Right cardiac atrium (tissue), 5 donors: ENCODE measurements around the gene GPR148. TPM values are rescaled to one million over a fixed set of nuclear protein-coding genes. Genes with fewer than 3 reads are reported as not detected.

Experiments used
- polyA plus RNA-seq: library from polyadenylated mRNA; stranded (reverse); fragments of 200-250 nt; gene quantifications from one replicate; pipeline ENCODE4 v1.2.3, GENCODE V29; 2013
- total RNA-seq, 4 donors: library from RNA; stranded (reverse); fragmentation: NEBNext Ultra II Directional; extraction: Animal tissue kit (Norgen Biotek cat#: 25700); gene quantifications; one replicate each; pipeline ENCODE4 v1.2.1, GENCODE V29; 2021
- donor health status: healthy with polysubstance abuse.
- donor health status: DM: no; HTN: yes; CAD: no.
- donor health status: DM: no; HTN: no; CAD: no.
- donor health status: DM: no; HTN: yes; CAD: no; lungs with severe emphysema.
- donor health status: DM: yes; HTN: yes; CAD: no.

GPR148 gene
- total and polyA plus RNA-seq, 5 donors: not detected

Other genes starting within 250 kb of the GPR148 start
- gene POTEI, start 219.7 kb upstream of the GPR148 start, total RNA-seq: 1 to 10 TPM in 3 of 4 donors, under 1 TPM in 1; 0.79 to 4.5 (median 3.0) TPM
- gene POTEI, start 219.7 kb upstream of the GPR148 start, polyA plus RNA-seq: 0.16 TPM
- gene CFC1B, start 207.8 kb upstream of the GPR148 start, total RNA-seq: not detected
- not detected for gene CFC1B, start 207.8 kb upstream of the GPR148 start, polyA plus RNA-seq
- 1 to 10 TPM in 2 of 4 donors, under 1 TPM in 2; 0.44 to 2.8 (median 0.87) TPM for gene CFC1, start 129.5 kb upstream of the GPR148 start, total RNA-seq
- gene CFC1, start 129.5 kb upstream of the GPR148 start, polyA plus RNA-seq: 0.25 TPM
- gene POTEJ, start 117.6 kb upstream of the GPR148 start, total RNA-seq: 1 to 10 TPM in 3 of 4 donors, under 1 TPM in 1; 0.25 to 2.4 (median 1.9) TPM
- gene POTEJ, start 117.6 kb upstream of the GPR148 start, polyA plus RNA-seq: 0.02 TPM
- not detected for gene AMER3, start 26.5 kb downstream of the GPR148 start, total RNA-seq
- 0.02 TPM for gene AMER3, start 26.5 kb downstream of the GPR148 start, polyA plus RNA-seq
- gene ARHGEF4, start 107.8 kb downstream of the GPR148 start, total RNA-seq: 1 to 10 TPM; 1.8 to 5.2 (median 2.9) TPM
- gene ARHGEF4, start 107.8 kb downstream of the GPR148 start, polyA plus RNA-seq: 2.8 TPM